Measurements from ENCODE around the gene ACE.

Gene ACE

DNA sequence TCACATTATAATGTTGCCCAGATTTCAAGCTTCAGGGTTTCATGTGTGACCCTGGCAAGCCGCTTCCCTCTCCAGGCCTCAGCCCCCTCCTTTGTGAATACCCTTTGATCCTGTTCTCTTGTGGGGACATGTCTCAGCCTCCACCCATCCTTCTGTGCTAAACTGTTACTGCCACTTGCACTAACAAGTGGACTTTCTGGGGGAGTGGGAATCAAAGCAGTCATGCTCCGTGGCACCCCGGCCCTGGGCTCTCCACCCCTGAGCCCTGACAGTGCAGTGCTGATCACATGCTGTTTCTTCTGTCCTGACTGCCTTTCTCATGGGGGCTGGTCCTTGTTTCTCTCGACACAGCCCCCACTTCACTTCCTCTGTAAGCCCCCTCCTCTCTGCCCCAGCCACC, 63.7 kb downstream of the ACE start:
- H3K36me3 ChIP-seq = no peaks in the 10 kb centered on the region
- no peak overlapping the region for H3K27ac ChIP-seq
- peaks cover 21% of the 10 kb centered on the region for H3K27me3 ChIP-seq
- no peak overlapping the region for H3K9ac ChIP-seq
- no peaks in the 10 kb centered on the region for H3K9me3 ChIP-seq
- no peak for TF ChIP-seq Cebpa-rat (IDR thresholded peaks at IDR 0.05)
- no peaks in the 10 kb centered on the region for H4K20me1 ChIP-seq
- H3K4me2 ChIP-seq = peak overlapping the region; percentile 55
- H3K4me1 ChIP-seq = peaks cover 25% of the 10 kb centered on the region
- no peak overlapping the region for H3K4me3 ChIP-seq

DNA sequence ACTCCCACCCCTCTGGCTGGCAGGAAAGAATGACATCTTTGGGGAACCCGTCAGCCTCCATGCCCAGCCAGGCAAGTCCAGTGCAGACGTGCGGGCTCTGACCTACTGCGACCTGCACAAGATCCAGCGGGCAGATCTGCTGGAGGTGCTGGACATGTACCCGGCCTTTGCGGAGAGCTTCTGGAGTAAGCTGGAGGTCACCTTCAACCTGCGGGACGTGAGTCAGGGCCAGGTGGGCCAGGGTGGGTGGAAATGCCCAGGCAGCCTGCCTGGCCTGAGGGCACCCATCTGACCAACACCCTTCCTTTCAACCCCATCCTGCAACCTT, 65.3 kb downstream of the ACE start:
- H3K9me3 ChIP-seq = no peaks in the 10 kb centered on the region
- no peak overlapping the region for H3K4me3 ChIP-seq
- no peaks in the 10 kb centered on the region for H3K36me3 ChIP-seq
- H3K9ac ChIP-seq = no peak overlapping the region
- peaks cover 25% of the 10 kb centered on the region for H3K4me1 ChIP-seq
- H3K27ac ChIP-seq = no peak overlapping the region; the same call in 1 of the 2 replicates
- no peaks in the 10 kb centered on the region for H4K20me1 ChIP-seq
- peaks cover 21% of the 10 kb centered on the region for H3K27me3 ChIP-seq
- TF ChIP-seq Cebpa-rat (IDR thresholded peaks at IDR 0.05) = no peak
- H3K4me2 ChIP-seq = no peak overlapping the region

DNA sequence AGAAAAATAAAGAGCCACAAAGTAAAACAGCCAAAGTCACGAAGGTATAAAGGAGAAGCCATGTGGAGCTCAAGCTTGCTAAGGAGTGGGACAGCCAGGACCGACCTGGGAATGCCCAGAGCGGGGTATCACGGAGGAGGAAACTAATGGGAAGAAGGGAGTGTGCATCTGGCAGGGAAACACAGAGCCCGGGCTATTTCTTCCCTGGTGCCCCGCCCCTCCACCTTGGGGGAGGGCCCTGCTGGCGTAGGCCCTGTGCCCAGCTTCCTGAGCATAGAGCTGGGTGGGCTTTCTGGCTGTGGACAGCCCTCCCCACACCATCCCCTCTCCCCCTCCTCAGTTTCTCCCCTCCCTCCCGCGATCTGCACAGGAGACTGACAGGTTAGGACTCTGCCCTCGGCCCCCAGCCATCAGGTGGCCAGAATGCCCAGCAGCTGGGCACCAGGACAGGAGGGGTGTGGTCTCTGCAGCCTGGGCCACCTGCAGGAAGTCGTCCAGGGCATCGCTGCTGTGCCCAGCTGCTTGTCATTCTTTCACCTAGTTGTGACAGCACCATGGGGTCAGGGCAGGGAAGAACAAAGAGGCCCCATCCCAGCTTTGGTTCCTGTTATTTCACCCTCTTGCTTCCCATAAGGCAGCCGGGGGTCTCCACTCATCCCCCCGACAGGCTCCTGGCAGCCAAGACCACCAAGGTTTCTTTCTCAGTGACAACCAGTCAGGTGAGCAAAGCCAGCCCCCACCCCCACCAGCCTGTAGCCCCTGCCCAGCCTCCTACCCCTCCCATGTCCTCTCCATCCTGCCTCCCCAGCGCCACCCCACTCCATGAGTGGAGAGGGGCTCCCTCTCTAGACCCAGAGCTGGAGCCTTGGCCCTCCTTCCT, 66.3 kb downstream of the ACE start:
- H4K20me1 ChIP-seq = no peaks in the 10 kb centered on the region
- peak overlapping the region; percentile 10; the same call in 1 of the 2 replicates for H3K9ac ChIP-seq
- H3K4me2 ChIP-seq = peak overlapping the region; percentile 33; the same call in 1 of the 2 replicates
- H3K4me3 ChIP-seq = no peak overlapping the region
- no peaks in the 10 kb centered on the region for H3K9me3 ChIP-seq
- H3K36me3 ChIP-seq = no peaks in the 10 kb centered on the region
- H3K27ac ChIP-seq = peak overlapping the region; percentile 53
- peaks cover 25% of the 10 kb centered on the region for H3K4me1 ChIP-seq
- H3K27me3 ChIP-seq = peaks cover 15% of the 10 kb centered on the region
- no peak for TF ChIP-seq Cebpa-rat (IDR thresholded peaks at IDR 0.05)

DNA sequence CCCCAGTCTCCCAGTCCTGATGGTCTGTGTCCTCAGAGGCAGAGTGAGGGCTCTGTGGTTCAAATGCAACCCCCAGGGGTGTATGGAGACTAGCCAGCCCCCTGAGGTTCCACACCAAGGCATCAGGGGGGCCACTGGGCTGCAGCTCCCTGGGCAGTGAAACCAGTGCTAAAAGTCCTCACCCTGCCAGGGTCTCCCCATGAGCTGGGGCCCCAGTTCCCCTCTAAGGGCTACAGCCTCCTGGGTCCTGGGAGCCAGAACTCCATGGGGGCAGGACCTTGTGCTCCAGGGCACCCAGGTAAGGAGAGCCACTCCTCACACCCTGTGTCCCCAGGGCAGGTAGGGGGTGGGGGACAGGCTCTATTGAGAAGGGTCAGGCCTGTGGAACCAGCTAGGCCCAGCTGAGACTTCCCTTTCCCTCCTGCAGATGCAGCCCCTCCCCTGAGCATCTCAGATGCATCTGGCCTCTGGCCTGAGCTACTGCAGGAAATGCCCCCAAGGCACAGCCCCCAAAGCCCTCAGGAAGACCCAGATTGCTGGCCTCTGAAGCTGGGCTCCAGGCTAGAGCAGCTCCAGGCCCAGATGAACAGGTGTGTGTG, 67.1 kb downstream of the ACE start:
- Histone ChIP-seq H3K4me1 (peaks cover 30% of the 10 kb centered on the region), H3K4me3 (no peak overlapping the region), H3K27me3 (peaks cover 7% of the 10 kb centered on the region), H3K4me2 (peak overlapping the region; percentile 33), H3K27ac (peak overlapping the region; percentile 53), H3K36me3 (no peaks in the 10 kb centered on the region), H3K9ac (peak overlapping the region; percentile 10; the same call in 1 of the 2 replicates), H4K20me1 (no peaks in the 10 kb centered on the region), H3K9me3 (no peaks in the 10 kb centered on the region)
- TF ChIP-seq Cebpa-rat (IDR thresholded peaks at IDR 0.05) = no peak

DNA sequence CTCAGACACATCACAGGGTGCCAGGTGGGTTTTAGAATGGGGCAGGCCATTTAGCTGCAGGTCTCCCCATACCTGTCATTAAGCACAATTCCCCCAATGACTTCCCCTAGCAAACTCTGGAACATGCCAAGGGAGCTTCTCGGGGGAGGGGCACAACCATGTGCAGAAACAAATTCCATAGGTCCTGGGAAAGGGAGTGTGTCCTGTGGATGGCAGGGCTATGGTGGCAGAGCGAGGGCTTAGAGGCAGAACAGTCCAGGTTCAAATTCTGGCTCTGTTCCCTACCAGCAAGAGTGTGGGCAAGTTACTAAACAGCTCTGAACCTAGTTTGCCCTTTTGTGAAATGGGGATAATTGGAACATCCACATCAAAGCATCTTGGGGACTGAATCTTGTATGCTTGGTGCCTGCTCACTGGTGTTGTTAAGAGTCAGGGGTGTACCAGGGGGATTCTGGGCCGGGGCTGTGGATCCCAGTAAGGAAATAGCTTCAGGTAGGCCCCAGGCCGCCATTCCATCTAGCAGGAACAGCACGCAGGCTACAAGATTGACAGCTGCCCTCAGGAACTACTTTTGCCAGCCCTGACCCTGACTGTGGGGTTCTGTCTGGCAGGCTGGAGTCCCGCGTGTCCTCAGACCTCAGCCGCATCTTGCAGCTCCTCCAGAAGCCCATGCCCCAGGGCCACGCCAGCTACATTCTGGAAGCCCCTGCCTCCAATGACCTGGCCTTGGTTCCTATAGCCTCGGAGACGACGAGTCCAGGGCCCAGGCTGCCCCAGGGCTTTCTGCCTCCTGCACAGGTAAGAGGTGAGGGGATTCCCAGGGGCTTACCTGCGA, 67.8 kb downstream of the ACE start:
- no peaks in the 10 kb centered on the region; the same call in 1 of the 2 replicates for H3K27me3 ChIP-seq
- no peak overlapping the region for H3K9ac ChIP-seq
- TF ChIP-seq Cebpa-rat (IDR thresholded peaks at IDR 0.05) = no peak
- no peak overlapping the region for H3K4me3 ChIP-seq
- H4K20me1 ChIP-seq = no peaks in the 10 kb centered on the region
- H3K4me1 ChIP-seq = peaks cover 36% of the 10 kb centered on the region
- H3K9me3 ChIP-seq = no peaks in the 10 kb centered on the region
- H3K36me3 ChIP-seq = no peaks in the 10 kb centered on the region
- H3K4me2 ChIP-seq = peak overlapping the region; percentile 33; the same call in 1 of the 2 replicates
- H3K27ac ChIP-seq = no peak overlapping the region

DNA sequence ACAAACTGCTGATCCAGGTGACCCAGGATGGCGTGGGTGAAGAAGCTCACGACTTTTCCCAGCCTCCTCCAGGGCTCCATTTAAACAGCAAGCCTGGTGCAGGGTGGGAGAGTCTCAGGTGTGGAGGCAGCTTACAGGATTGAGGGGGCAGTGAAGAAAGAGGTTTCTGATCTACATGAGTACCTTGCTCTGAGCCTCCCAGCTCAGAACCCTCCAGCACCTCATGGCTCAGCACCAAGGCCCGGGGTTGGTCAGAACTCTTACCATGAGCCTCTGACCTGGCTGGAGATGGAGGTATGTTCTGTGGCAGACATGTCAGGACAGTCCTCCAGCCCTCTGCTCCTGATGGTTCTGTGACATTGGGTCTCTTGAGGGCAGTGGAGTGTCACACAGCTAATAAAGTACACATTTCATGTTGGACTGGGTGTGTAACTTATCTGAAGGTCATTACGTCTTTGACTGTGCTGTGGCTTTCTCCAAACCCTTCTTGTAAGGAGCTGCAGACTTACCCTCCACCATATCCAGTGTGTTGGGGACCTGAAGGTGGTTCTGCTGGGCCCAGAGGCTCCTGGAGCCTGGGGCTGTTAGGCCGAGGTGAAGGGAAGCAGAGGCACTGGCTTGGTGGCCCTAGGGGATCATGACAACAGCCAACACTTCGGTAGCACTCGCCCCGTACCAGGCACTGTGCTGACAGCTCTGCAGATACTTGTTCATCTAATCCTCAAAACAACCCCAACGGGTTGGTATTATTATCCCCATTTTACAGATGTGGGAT, 69.6 kb downstream of the ACE start:
- H4K20me1 ChIP-seq = peaks cover 10% of the 10 kb centered on the region
- H3K4me2 ChIP-seq = no peak overlapping the region
- no peak overlapping the region for H3K4me3 ChIP-seq
- no peak for TF ChIP-seq Cebpa-rat (IDR thresholded peaks at IDR 0.05)
- no peaks in the 10 kb centered on the region for H3K9me3 ChIP-seq
- no peaks in the 10 kb centered on the region for H3K36me3 ChIP-seq
- H3K27me3 ChIP-seq = no peaks in the 10 kb centered on the region
- no peak overlapping the region for H3K9ac ChIP-seq
- no peak overlapping the region for H3K27ac ChIP-seq
- H3K4me1 ChIP-seq = peaks cover 26% of the 10 kb centered on the region

DNA sequence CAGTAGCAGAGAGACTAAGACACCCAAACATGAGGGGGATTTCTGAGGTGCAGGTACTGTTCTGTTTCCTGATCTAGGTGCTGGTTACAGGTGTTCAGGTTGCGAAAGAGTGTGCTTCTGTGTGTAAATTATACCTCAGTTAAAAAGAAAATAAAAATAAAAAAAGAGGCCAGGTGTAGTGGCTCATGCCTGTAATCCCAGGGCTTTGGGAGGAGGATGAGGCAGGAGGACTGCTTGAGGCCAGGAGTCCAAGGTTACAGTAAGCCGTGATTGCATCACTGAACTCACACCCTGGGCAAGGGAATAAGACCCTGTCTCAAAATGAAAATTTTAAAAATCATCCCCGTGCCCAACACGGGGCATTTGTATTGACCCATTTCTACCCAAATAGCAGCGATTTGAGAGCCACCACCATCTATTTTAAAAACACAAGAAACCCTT, 70.2 kb downstream of the ACE start:
- no peak overlapping the region for H3K27ac ChIP-seq
- H3K9me3 ChIP-seq = no peaks in the 10 kb centered on the region
- H3K4me3 ChIP-seq = no peak overlapping the region
- no peak overlapping the region for H3K4me2 ChIP-seq
- TF ChIP-seq Cebpa-rat (IDR thresholded peaks at IDR 0.05) = no peak
- peaks cover 16% of the 10 kb centered on the region for H4K20me1 ChIP-seq
- peaks cover 30% of the 10 kb centered on the region for H3K4me1 ChIP-seq
- H3K27me3 ChIP-seq = no peaks in the 10 kb centered on the region
- H3K9ac ChIP-seq = no peak overlapping the region
- no peaks in the 10 kb centered on the region for H3K36me3 ChIP-seq

All from BLaER1 (cell line).